Mammary epithelial cell (primary cell): ENCODE results near the gene POC1B.

Experiments
- CTCF ChIP-seq, 2 donors: IDR thresholded peaks in 1 of 2; conservative IDR thresholded peaks in 1 of 2; 2 replicates each; pipeline ENCODE4 v1.5.1; 2011 to 2012; ENCODE audit warnings: inconsistent platforms in 2 of 2, low read length in 2 of 2, mild to moderate bottlenecking in 2 of 2, control low read depth in 1 of 2, low read depth in 1 of 2; ENCODE audit not compliant: insufficient read depth in 1 of 2; ENCODE audit errors: extremely low read depth in 1 of 2
- EZH2 ChIP-seq: IDR thresholded peaks from 2 replicates; pipeline ENCODE4 v1.6.1; 2012; ENCODE audit warnings: low read length, inconsistent platforms, borderline replicate concordance

DNA sequence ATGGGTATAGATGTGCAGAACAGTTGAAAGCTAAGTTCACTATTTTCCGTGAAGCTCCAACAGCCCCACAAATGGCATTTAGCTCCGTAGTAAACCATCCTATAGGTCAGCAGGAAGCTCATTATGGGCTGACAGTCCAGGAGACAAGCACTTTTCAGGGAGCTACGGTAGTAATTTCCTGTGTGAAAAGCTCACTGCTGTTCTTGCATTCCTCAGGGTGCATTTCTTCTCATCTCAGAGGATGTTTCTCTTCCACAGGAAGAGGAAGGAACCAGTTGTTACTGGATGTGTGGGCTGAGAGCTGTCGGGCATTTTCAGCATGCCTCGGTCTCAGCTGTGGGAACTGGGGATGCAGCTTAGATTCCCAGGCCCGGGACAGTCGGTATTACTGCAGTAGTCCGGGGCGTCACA is 74.0 kb downstream of the POC1B start:
- TF ChIP-seq EZH2, result no peak
- no peak for TF ChIP-seq CTCF (conservative IDR thresholded peaks at IDR 0.05 in 1 of 2, IDR thresholded peaks at IDR 0.05 in 1 of 2; ENCODE audit: extremely low read depth in 1 of 2, insufficient read depth in 1 of 2, low read depth in 1 of 2, low read length in 2 of 2)
